ENCODE results near the gene SLC25A28. TPM values are rescaled to one million over a fixed set of nuclear protein-coding genes. Genes with fewer than 3 reads are reported as not detected.

The SLC25A28 gene
- total RNA-seq, 2 experiments from 2014 or later: 31.6 to 36.3 TPM

- Histone ChIP-seq H3K79me2 (ENCODE audit: insufficient read depth, low read depth, low read length) (no peaks in the 10 kb centered on the region), H4K20me1 (ENCODE audit: insufficient read depth, low read length) (no peaks in the 10 kb centered on the region), H2AFZ (ENCODE audit: low read length) (peak overlapping the region; percentile 79; the same call in 1 of the 2 replicates), H3K27ac (ENCODE audit: low read depth, low read length, poor library complexity, severe bottlenecking) (no peak overlapping the region), H3K9me3 (ENCODE audit: low read length) (no peaks in the 10 kb centered on the region), H3K9me2 (ENCODE audit: insufficient read depth, low read length) (no peaks in the 10 kb centered on the region), H3K4me1 (ENCODE audit: insufficient read depth, low read length, poor library complexity, severe bottlenecking) (no peaks in the 10 kb centered on the region), H3K4me2 (ENCODE audit: low read length) (peak overlapping the region; percentile 65), H3K4me3 (ENCODE audit: low read depth, low read length, poor library complexity, severe bottlenecking) (peak overlapping the region; percentile 76), H3K36me3 (ENCODE audit: insufficient read depth, low read length) (no peaks in the 10 kb centered on the region)
- TF ChIP-seq EZH2phosphoT487 (IDR thresholded peaks at IDR 0.05; ENCODE audit: borderline replicate concordance, low read depth, low read length) (no peak), CTCF (conservative IDR thresholded peaks at IDR 0.05; ENCODE audit: low read length) (no peak)
- CTCF ChIA-PET (ENCODE audit: unreplicated experiment): interaction anchor here (0.6 kb wide), 1 partner anchor 114 kb away, joined by 3 read pairs; no protein-coding TSS in a partner anchor
- intact Hi-C loops (cut with micrococcal nuclease; ENCODE audit: unreplicated experiment): loop anchor here (2.0 kb wide), 2 partner anchors 39 to 73 kb away; partner anchors contain the start of genes COX15, CUTC and SLC25A28
- POLR2A ChIA-PET: interaction anchor here (0.6 to 2.3 kb wide), 7 partner anchors 9 to 864 kb away, joined by 3 to 13 read pairs (median 4); partner anchors contain the start of genes COX15 and CUTC
- no TSS peak for BruUV-seq (replicated peaks)
- DNase-seq (ENCODE audit: low spot score): peak; percentile 1
Measured at GRCh38 chr10:99659868-99660366, 39.7 kb upstream of the SLC25A28 start.

- no peaks in the 10 kb centered on the region for H3K9me3 ChIP-seq (ENCODE audit: low read length)
- POLR2A ChIA-PET: interaction anchor here (0.6 to 2.3 kb wide), 7 partner anchors 8 to 257 kb away, joined by 3 to 13 read pairs (median 4); partner anchors contain the start of genes COX15 and CUTC
- BruUV-seq (replicated peaks): no TSS peak
- intact Hi-C loops (cut with micrococcal nuclease; ENCODE audit: unreplicated experiment): loop anchor here (2.0 kb wide), 2 partner anchors 38 to 74 kb away; partner anchors contain the start of genes COX15, CUTC and SLC25A28
- TF ChIP-seq CTCF (conservative IDR thresholded peaks at IDR 0.05; ENCODE audit: low read length) (no peak), EZH2phosphoT487 (IDR thresholded peaks at IDR 0.05; ENCODE audit: borderline replicate concordance, low read depth, low read length) (no peak)
- no peaks in the 10 kb centered on the region for H3K9me2 ChIP-seq (ENCODE audit: insufficient read depth, low read length)
- peak within 1 kb of the TSS; percentile 79; the same call in 1 of the 2 replicates for H2AFZ ChIP-seq (ENCODE audit: low read length)
- CTCF ChIA-PET (ENCODE audit: unreplicated experiment): interaction anchor here (0.6 to 1.1 kb wide), 3 partner anchors 14 to 113 kb away, joined by 3 to 9 read pairs (median 3); no protein-coding TSS in a partner anchor
- H4K20me1 ChIP-seq (ENCODE audit: insufficient read depth, low read length): no peaks in the 10 kb centered on the region
- H3K27ac ChIP-seq (ENCODE audit: low read depth, low read length, poor library complexity, severe bottlenecking): no peak within 1 kb of the TSS
- H3K79me2 ChIP-seq (ENCODE audit: insufficient read depth, low read depth, low read length): no peaks in the 10 kb centered on the region
- no peaks in the 10 kb centered on the region for H3K36me3 ChIP-seq (ENCODE audit: insufficient read depth, low read length)
- peak; percentile 85 for DNase-seq (ENCODE audit: low spot score)
- peak within 1 kb of the TSS; percentile 76 for H3K4me3 ChIP-seq (ENCODE audit: low read depth, low read length, poor library complexity, severe bottlenecking)
- H3K4me2 ChIP-seq (ENCODE audit: low read length): peak within 1 kb of the TSS; percentile 65
- no peaks in the 10 kb centered on the region for H3K4me1 ChIP-seq (ENCODE audit: insufficient read depth, low read length, poor library complexity, severe bottlenecking)
Measured at GRCh38 chr10:99659031-99659867, 39.0 kb upstream of the SLC25A28 start, which contains the start of gene ENTPD7. ENTPD7 (plus strand) TSS chr10:99659509; CDS start chr10:99659957, 448 bp downstream.

Measured in OCI-LY7 (cell line).